PC-9 (cell line): ENCODE results near the gene TMA7B. TPM values are rescaled to one million over a fixed set of nuclear protein-coding genes. Genes with fewer than 3 reads are reported as not detected.

Experiments used
- BruUV-seq: library from RNA; stranded (reverse); fragments of 400-500 nt; replicated peaks from 2 replicates; lab custom pipeline; 2021; lab: Mats Ljungman, UMichigan
- CTCF ChIA-PET: fragments of 300-600 bp; sonication (Branson Sonifier 250); formaldehyde crosslinking; loops from one replicate; lab custom pipeline; 2022; ENCODE audit warnings: antibody characterized with exemption; lab: Charles Lee
- POLR2A ChIA-PET: fragments of 300-600 bp; sonication (Branson Sonifier 250); formaldehyde crosslinking; loops from one replicate; lab custom pipeline; 2022; ENCODE audit warnings: antibody characterized with exemption; ENCODE audit not compliant: unreplicated experiment; lab: Charles Lee
- DNase-seq, 2 experiments: peaks; one replicate each; pipeline versions ENCODE4 v3.0.0 to v3.0.0-alpha.2; 2015 to 2022; ENCODE audit warnings: mixed read lengths in 1 of 2
- H2AFZ ChIP-seq: fragments of 200-600 bp; sonication (generic); 2 replicates; pipeline ENCODE4 v1.8.1; 2017; ENCODE audit warnings: antibody characterized with exemption
- H3F3A ChIP-seq: fragments of 200-600 bp; sonication (generic); 2 replicates; pipeline ENCODE4 v1.8.1; 2017; ENCODE audit warnings: antibody characterized with exemption, mild to moderate bottlenecking, low read depth; ENCODE audit not compliant: insufficient read depth
- H3K27ac ChIP-seq: fragments of 200-600 bp; sonication (generic); 2 replicates; pipeline ENCODE4 v1.6.1; 2016; ENCODE audit warnings: mixed run types
- H3K27me3 ChIP-seq: fragments of 200-600 bp; sonication (generic); 2 replicates; pipeline ENCODE4 v1.6.1; 2016; ENCODE audit warnings: low read depth, mixed run types; ENCODE audit not compliant: insufficient read depth
- H3K36me3 ChIP-seq: fragments of 200-600 bp; sonication (generic); 2 replicates; pipeline ENCODE4 v1.6.1; 2016; ENCODE audit warnings: low read depth, mixed run types
- H3K4me1 ChIP-seq: fragments of 200-600 bp; sonication (generic); replicated peaks from 2 replicates; pipeline ENCODE4 v1.6.1; 2016; ENCODE audit warnings: mixed run types; ENCODE audit not compliant: insufficient read depth
- H3K4me2 ChIP-seq: fragments of 200-600 bp; sonication (generic); 2 replicates; pipeline ENCODE4 v1.6.1; 2017; ENCODE audit warnings: mixed run types
- H3K4me3 ChIP-seq: fragments of 200-600 bp; sonication (generic); 2 replicates; pipeline ENCODE4 v1.6.1; 2016; ENCODE audit warnings: mixed run types
- H3K79me2 ChIP-seq: fragments of 200-600 bp; sonication (generic); 2 replicates; pipeline ENCODE4 v1.6.1; 2017; ENCODE audit warnings: low read depth, mixed run types
- H3K9me2 ChIP-seq: fragments of 200-600 bp; sonication (generic); 2 replicates; pipeline ENCODE4 v1.8.1; 2017; ENCODE audit warnings: mild to moderate bottlenecking; ENCODE audit not compliant: insufficient read depth
- H3K9me3 ChIP-seq: fragments of 200-600 bp; sonication (generic); 2 replicates; pipeline ENCODE4 v1.8.1; 2016; ENCODE audit warnings: low read depth; ENCODE audit not compliant: insufficient read depth
- H4K20me1 ChIP-seq: fragments of 200-600 bp; sonication (generic); 2 replicates; pipeline ENCODE4 v1.8.1; 2017; ENCODE audit not compliant: insufficient read depth
- CTCF ChIP-seq: fragments of 200-600 bp; sonication (generic); conservative IDR thresholded peaks from 2 replicates; pipeline ENCODE4 v1.6.1; 2017; ENCODE audit warnings: mixed run types, antibody characterized with exemption, mild to moderate bottlenecking, moderate library complexity
- EZH2 ChIP-seq: fragments of 200-600 bp; sonication (generic); IDR thresholded peaks from 2 replicates; pipeline ENCODE4 v1.8.0; 2017; ENCODE audit warnings: antibody characterized with exemption, low read depth
- intact Hi-C: fragments of 100-400 bp; cut with micrococcal nuclease; formaldehyde crosslinking; loops from one replicate; pipeline ENCODE4 v1.10.0; 2022; ENCODE audit not compliant: unreplicated experiment
- total RNA-seq: library from RNA; stranded (reverse); gene quantifications from 2 replicates; pipeline ENCODE4 v1.2.3, GENCODE V29; 2021

The TMA7B gene
- total RNA-seq, 1 experiment from 2014 or later, result not detected

GRCh38 chr22:39935116-39935515 is 25.1 kb upstream of the TMA7B start:
- no peak for DNase-seq
- Histone ChIP-seq H3K9me3 (no peaks in the 10 kb centered on the region), H3K4me1 (no peaks in the 10 kb centered on the region), H3K27ac (no peak overlapping the region), H3K4me3 (no peak overlapping the region), H3K27me3 (peaks cover 95% of the 10 kb centered on the region), H3K9me2 (no peaks in the 10 kb centered on the region), H4K20me1 (no peaks in the 10 kb centered on the region), H2AFZ (no peak overlapping the region), H3K36me3 (no peaks in the 10 kb centered on the region), H3K79me2 (no peaks in the 10 kb centered on the region), H3K4me2 (no peak overlapping the region), H3F3A (no peaks in the 10 kb centered on the region)
- intact Hi-C loops, result loop anchor here (5.0 to 10.0 kb wide), 2 partner anchors 310 to 393 kb away; no protein-coding TSS in a partner anchor
- no TSS peak for BruUV-seq
- TF ChIP-seq EZH2, result no peak
- TF ChIP-seq CTCF, result no peak
- ChIA-PET POLR2A (no interaction called here), CTCF (no interaction called here)

GRCh38 chr22:39935612-39936011 is 24.6 kb upstream of the TMA7B start:
- H2AFZ ChIP-seq, result no peak overlapping the region
- peaks cover 95% of the 10 kb centered on the region for H3K27me3 ChIP-seq
- H3K27ac ChIP-seq, result no peak overlapping the region
- no TSS peak for BruUV-seq
- POLR2A ChIA-PET, result no interaction called here
- H3K79me2 ChIP-seq, result no peaks in the 10 kb centered on the region
- H3K4me3 ChIP-seq, result no peak overlapping the region
- no peaks in the 10 kb centered on the region for H3K4me1 ChIP-seq
- H3F3A ChIP-seq, result no peaks in the 10 kb centered on the region
- intact Hi-C loops, result loop anchor here (5.0 to 10.0 kb wide), 2 partner anchors 311 to 393 kb away; no protein-coding TSS in a partner anchor
- DNase-seq, result no peak
- TF ChIP-seq CTCF, result no peak
- no peak for TF ChIP-seq EZH2
- H3K9me3 ChIP-seq, result no peaks in the 10 kb centered on the region
- H3K36me3 ChIP-seq, result no peaks in the 10 kb centered on the region
- H4K20me1 ChIP-seq, result peaks cover 1% of the 10 kb centered on the region; the same call in 1 of the 2 replicates
- H3K4me2 ChIP-seq, result no peak overlapping the region
- CTCF ChIA-PET, result no interaction called here
- no peaks in the 10 kb centered on the region for H3K9me2 ChIP-seq

GRCh38 chr22:39936523-39937145 is 23.6 kb upstream of the TMA7B start:
- Histone ChIP-seq H3K79me2 (no peaks in the 10 kb centered on the region), H2AFZ (no peak overlapping the region), H3K4me2 (no peak overlapping the region), H3K4me1 (no peaks in the 10 kb centered on the region), H3K27ac (no peak overlapping the region), H3K4me3 (no peak overlapping the region), H3F3A (no peaks in the 10 kb centered on the region), H3K27me3 (peaks cover 86% of the 10 kb centered on the region), H4K20me1 (peaks cover 3% of the 10 kb centered on the region; the same call in 1 of the 2 replicates), H3K36me3 (no peaks in the 10 kb centered on the region), H3K9me3 (no peaks in the 10 kb centered on the region), H3K9me2 (no peaks in the 10 kb centered on the region)
- no peak for TF ChIP-seq CTCF
- TF ChIP-seq EZH2, result no peak
- ChIA-PET CTCF (no interaction called here), POLR2A (no interaction called here)
- DNase-seq, result no peak
- intact Hi-C loops, result loop anchor here (5.0 to 10.0 kb wide), 2 partner anchors 312 to 394 kb away; no protein-coding TSS in a partner anchor
- no TSS peak for BruUV-seq
